Measurements from ENCODE around the gene MCM3AP. TPM values are rescaled to one million over a fixed set of nuclear protein-coding genes. Genes with fewer than 3 reads are reported as not detected.

Gene MCM3AP
- total RNA-seq, 2 donors from 2014 or later, result 161 to 193 TPM

DNA sequence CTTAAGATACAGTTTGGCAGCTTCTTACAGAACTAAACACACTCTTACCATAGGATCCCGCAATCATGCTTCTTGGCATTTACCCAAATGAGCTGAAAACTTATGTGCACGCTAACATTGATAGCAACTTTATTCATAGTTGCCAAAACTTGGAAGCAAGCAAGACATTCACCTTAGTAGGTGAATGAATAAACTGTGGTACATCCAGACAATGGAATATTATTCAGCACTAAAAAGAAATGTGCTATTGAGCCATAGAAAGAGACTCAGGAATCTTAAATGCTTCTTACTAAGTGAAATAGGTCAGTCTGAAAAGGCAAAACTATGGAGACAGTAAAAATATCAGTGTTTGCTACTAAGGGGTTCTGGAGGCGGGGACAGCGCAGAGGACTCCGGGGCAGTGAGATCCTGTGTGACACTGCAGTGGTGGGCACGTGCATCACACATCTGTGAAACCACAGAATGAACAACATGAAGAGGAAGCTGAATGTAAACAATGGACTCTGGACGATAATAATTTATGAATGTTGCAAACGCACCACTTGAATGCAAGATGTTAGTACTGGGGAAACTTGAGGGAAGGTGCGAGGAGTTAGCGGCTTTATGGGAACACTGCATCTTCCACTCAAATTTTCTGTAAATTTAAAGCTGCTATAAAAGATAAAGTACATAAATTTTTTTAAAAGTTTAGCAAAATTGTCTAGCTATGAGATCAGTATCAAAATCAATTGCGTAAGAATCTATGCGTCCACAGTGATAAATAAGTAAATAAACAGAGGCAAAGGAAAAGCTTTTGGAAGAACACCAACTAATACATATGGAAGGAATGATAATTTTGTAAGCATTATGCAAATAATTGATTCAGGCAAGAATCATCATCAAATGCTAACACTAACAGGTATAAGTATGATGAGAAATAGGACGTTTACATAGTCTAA lies 85.7 kb downstream of the MCM3AP start:
- Mint-ChIP-seq H3K27ac (no peak overlapping the region), H3K27me3 (no peaks in the 10 kb centered on the region), H3K4me3 (no peak overlapping the region), H3K9me3 (no peaks in the 10 kb centered on the region), H3K36me3 (peaks cover 10% of the 10 kb centered on the region), H3K4me1 (ENCODE audit: low read depth in 2 of 2) (peaks cover 4 to 5% of the 10 kb centered on the region in 2 donors)
- DNase-seq (ENCODE audit: low spot score) (no peak), ATAC-seq (no peak)

DNA sequence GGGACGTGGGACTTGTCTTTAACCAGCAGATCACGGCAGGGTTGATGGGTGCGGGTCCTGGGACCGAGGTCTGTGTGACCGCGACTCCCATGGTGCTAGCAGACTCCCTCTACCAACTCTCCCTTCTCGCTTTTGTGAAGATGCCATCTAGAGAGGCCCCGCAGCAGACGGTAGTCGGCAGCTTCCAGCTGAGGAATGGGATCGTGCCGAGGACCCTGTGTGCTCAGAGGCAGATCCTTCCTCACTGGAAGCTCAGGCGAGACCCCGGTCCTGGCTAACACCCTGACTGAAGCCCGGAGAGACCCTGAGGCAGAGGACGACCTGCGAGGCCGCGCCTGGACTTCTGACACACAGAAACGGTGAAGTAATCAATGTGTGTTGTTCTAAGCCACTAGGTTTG lies 88.7 kb downstream of the MCM3AP start:
- H3K4me3 Mint-ChIP-seq, result no peak overlapping the region
- H3K27ac Mint-ChIP-seq, result no peak overlapping the region
- no peaks in the 10 kb centered on the region for H3K27me3 Mint-ChIP-seq
- H3K4me1 Mint-ChIP-seq (ENCODE audit: low read depth in 2 of 2), result peaks cover 4 to 5% of the 10 kb centered on the region in 2 donors
- no peaks in the 10 kb centered on the region for H3K9me3 Mint-ChIP-seq
- ATAC-seq (no peak), DNase-seq (ENCODE audit: low spot score) (no peak)
- H3K36me3 Mint-ChIP-seq, result peaks cover 10% of the 10 kb centered on the region

- Mint-ChIP-seq H3K36me3 (peaks cover 10% of the 10 kb centered on the region), H3K4me1 (ENCODE audit: low read depth in 2 of 2) (peaks cover 4 to 5% of the 10 kb centered on the region in 2 donors), H3K27ac (no peak overlapping the region), H3K9me3 (no peaks in the 10 kb centered on the region), H3K27me3 (no peaks in the 10 kb centered on the region), H3K4me3 (no peak overlapping the region)
- DNase-seq (ENCODE audit: low spot score) (peak; percentile 49), ATAC-seq (no peak)
Measured at GRCh38 chr21:46195595-46196195, 89.7 kb downstream of the MCM3AP start.

DNA sequence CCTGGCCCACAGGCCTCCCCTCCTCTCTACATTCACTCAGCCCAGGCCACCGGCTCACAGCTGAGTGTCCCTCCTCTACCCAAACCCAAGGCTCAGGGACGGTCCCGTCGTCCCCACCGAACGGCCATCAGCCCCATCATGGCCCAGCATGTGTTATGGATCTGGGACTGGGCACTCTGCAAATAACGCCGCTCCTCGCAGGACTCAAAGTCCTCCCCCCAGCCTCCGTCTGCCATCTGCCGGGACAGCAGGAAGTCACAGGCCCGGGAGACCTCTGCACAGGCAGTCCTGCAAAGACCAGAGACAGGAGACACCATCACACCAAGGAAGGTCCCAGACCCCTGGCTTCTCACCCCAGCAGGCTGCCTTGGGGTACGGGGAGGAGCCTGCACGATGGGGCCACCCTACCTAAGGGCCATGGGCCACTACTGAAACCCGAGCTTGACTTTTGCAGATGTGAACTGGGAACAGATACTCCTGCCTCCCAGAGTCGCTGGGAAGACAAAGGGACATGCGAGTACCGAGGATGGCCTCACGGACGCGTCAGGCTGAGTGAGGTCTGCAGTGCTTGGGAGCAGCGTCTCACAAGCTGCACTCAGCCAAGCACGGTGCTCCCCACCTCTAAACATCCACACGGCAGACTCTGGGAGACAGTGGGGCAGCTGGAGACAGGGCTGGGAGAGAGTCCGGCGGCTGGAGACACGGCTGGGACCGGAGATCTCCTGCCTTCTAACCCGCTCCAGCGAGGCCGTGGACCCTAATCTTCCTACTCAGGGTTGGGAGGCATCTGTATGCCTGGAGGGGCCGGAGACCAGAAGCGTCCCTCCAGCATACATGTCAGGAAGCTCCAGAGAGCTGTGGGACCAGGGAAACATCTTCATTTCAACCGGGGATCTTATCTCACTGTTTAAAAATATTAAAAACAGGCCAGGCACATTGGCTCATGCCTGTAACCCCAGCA lies 90.8 kb downstream of the MCM3AP start:
- Mint-ChIP-seq H3K27me3 (no peaks in the 10 kb centered on the region), H3K4me1 (ENCODE audit: low read depth in 2 of 2) (peaks cover 3% of the 10 kb centered on the region in 2 donors), H3K9me3 (no peaks in the 10 kb centered on the region), H3K27ac (no peak overlapping the region), H3K4me3 (no peak overlapping the region), H3K36me3 (peaks cover 8% of the 10 kb centered on the region)
- ATAC-seq (no peak), DNase-seq (ENCODE audit: low spot score) (peak; percentile 46)

- Mint-ChIP-seq H3K4me1 (ENCODE audit: low read depth in 2 of 2) (no peaks in the 10 kb centered on the region), H3K4me3 (no peak overlapping the region), H3K27ac (no peak overlapping the region), H3K36me3 (peaks cover 4% of the 10 kb centered on the region), H3K27me3 (no peaks in the 10 kb centered on the region), H3K9me3 (no peaks in the 10 kb centered on the region)
- ATAC-seq (no peak), DNase-seq (ENCODE audit: low spot score) (no peak)
Measured at GRCh38 chr21:46193829-46194373, 91.5 kb downstream of the MCM3AP start.

DNA sequence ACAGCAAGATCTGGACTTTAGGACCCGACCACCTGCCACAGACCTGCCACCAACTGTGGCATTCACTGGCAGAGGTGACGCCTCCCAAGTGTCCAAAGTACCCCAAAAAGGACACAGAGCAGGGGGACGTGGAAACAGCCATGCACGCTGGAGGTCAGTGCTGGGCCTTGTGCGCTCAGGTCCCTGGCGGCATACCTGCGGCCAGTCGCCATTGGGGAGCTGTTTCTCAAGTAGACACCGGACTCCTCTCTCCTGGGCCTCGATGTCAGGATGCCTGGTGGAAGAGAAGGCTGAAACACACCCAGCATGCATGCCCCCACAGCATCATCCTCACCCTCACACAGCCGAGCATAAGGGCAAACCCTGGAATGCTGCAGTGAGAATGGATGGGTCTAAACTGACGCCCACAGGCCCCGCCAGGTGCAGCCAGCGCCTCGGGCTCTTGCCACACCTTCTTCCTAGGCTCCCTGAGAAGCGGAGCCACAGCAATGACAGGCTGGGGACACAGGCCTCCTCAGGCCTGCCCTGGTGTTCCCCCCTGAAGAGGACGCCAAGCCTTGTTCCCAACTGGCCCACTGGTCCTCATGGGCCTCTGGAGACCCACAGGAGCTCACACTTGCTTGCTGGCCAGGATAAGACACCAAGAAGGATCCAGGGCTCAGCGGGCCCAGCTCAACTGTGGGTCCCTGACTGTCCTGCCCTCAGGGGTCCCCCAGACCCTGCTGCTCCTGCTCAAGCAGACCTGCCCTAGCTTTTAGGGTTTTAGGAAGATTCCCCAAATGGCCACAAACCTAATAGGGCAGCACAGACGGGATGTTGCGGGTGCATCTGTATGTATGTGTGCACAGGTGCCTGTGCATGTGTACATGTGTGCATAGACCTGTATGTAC lies 93.5 kb downstream of the MCM3AP start:
- H3K4me1 Mint-ChIP-seq (ENCODE audit: low read depth in 2 of 2), result no peaks in the 10 kb centered on the region
- no peak overlapping the region for H3K4me3 Mint-ChIP-seq
- ATAC-seq (no peak), DNase-seq (ENCODE audit: low spot score) (no peak)
- no peaks in the 10 kb centered on the region for H3K9me3 Mint-ChIP-seq
- H3K36me3 Mint-ChIP-seq, result peaks cover 4% of the 10 kb centered on the region
- H3K27me3 Mint-ChIP-seq, result no peaks in the 10 kb centered on the region
- H3K27ac Mint-ChIP-seq, result no peak overlapping the region

DNA sequence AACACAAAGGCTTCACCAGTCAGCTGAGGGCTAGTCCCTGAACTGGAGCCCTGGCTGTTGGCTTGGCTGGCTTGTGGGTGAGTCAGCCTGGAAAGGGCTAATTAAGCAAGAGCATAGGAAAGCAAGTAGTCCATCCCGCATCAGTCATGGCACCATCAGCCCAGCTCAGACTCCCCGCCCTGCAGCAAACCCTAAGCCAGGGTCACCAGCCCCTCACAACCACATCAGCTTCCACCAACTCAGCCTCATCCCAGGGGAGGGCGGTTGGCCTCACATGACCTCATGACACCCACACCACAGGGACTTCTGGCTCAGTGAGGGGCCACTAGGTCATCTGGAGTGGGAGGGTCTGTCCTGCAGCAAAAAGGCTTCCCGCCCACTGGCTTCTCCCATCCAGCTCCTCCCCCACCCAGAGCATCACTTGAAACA lies 94.1 kb downstream of the MCM3AP start:
- Mint-ChIP-seq H3K27me3 (no peaks in the 10 kb centered on the region), H3K4me1 (ENCODE audit: low read depth in 2 of 2) (no peaks in the 10 kb centered on the region), H3K36me3 (peaks cover 2% of the 10 kb centered on the region), H3K27ac (no peak overlapping the region), H3K4me3 (no peak overlapping the region), H3K9me3 (no peaks in the 10 kb centered on the region)
- ATAC-seq, result no peak
- no peak for DNase-seq (ENCODE audit: low spot score)

DNA sequence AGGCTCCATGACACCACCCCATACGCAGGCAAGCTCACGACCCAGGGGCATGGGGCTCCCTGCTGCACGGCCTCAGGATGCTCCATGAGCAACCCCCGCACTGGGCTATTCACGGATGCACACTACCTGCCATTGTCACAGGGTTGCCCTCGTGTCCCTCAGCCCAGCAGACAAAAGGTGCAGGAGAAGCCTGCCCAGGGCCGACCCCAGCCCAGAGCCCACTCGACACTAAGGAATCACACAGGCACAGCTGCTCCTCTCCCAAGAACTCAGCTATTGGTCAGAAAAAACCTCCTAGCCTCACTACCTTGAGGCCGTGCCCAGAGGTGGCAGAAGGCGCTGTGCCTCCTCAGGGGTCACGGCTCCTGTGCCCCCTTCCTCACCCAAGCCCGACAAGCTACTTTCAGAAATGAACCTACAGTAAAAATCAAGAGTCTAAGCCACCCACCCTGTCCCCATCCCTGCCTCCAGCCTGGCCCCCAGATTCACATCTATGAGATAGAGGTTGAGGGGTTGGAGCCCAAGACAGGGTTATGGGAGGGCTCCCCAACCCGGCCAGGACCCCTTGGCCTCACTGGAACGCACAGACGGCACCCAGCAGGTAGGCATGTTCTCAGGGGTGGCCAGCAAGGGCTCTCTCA lies 94.8 kb downstream of the MCM3AP start:
- DNase-seq (ENCODE audit: low spot score) (no peak), ATAC-seq (peak in 1 of 2 donors; percentile 21)
- H3K4me1 Mint-ChIP-seq (ENCODE audit: low read depth in 2 of 2), result no peaks in the 10 kb centered on the region
- no peaks in the 10 kb centered on the region for H3K36me3 Mint-ChIP-seq
- no peaks in the 10 kb centered on the region for H3K27me3 Mint-ChIP-seq
- H3K27ac Mint-ChIP-seq, result no peak overlapping the region
- no peak overlapping the region for H3K4me3 Mint-ChIP-seq
- H3K9me3 Mint-ChIP-seq, result no peaks in the 10 kb centered on the region

DNA sequence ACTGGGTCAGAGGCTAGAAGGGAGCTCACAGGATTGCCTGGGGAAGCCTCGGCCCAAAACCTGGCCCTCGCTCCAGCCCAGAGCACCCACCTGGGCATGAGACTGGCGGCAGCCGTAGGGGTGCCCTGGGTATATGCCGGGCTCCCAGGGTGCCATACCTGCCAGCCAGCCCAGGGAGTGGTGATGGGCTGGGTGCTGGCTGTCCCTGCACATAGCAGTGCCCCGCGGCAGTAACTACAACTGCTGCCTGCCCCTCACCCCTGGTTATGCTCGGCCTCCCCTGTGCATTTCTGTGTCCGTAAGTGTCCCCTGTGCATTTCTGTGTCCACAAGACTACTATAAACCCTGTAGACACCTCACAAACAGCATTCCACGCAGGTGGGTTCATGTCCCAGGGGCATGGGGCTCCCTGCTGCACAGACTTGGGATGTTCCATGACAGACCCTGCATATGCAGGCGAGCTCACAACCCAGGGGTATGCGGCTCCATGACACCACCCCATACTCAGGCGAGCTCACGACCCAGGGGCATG lies 95.4 kb downstream of the MCM3AP start:
- ATAC-seq, result peak in 1 of 2 donors; percentile 44
- no peaks in the 10 kb centered on the region for H3K36me3 Mint-ChIP-seq
- peak; percentile 55 for DNase-seq (ENCODE audit: low spot score)
- no peaks in the 10 kb centered on the region for H3K27me3 Mint-ChIP-seq
- H3K9me3 Mint-ChIP-seq, result no peaks in the 10 kb centered on the region
- no peak overlapping the region for H3K4me3 Mint-ChIP-seq
- no peak overlapping the region for H3K27ac Mint-ChIP-seq
- peaks cover 0 to 1% of the 10 kb centered on the region in 2 donors for H3K4me1 Mint-ChIP-seq (ENCODE audit: low read depth in 2 of 2)

DNA sequence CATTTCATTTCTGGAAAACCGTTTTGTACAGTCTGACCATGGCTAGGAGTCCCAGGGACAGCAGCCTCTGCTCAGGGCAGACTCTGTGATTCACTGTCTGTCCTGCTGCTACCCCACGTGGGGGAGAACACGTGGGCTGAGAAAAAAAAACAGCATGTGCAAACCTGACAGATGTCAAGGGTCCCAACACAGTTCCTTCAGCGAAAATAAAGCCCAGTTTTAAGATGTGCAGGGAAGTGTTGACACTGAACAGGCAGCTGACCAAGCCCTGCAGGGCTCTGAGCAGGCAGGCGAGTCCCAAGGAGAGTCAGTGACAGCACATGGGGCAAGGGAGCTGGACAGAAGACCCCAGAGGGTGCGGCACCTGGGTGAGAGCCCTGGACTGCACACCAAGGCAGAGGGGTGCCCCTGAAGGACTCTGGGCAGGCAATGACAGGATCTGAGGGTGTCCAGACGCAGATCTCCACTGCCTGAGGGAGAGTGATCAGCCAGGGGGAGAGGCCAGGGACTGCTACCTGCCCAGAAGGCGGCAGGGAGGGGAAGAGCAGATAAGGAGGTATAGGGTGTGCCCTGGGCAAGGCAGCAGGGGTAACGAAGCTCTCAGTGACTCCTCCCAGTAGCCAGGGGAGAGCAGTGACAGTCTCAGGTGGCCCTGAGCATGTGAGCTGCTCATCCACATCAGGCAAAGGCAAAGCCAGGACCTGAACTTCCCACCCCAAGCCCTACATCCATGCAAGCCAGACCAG lies 96.0 kb downstream of the MCM3AP start:
- no peaks in the 10 kb centered on the region for H3K27me3 Mint-ChIP-seq
- H3K9me3 Mint-ChIP-seq, result no peaks in the 10 kb centered on the region
- no peak overlapping the region for H3K4me3 Mint-ChIP-seq
- peaks cover 0 to 3% of the 10 kb centered on the region in 2 donors for H3K4me1 Mint-ChIP-seq (ENCODE audit: low read depth in 2 of 2)
- H3K27ac Mint-ChIP-seq, result no peak overlapping the region
- H3K36me3 Mint-ChIP-seq, result no peaks in the 10 kb centered on the region
- no peak for DNase-seq (ENCODE audit: low spot score)
- no peak for ATAC-seq

DNA sequence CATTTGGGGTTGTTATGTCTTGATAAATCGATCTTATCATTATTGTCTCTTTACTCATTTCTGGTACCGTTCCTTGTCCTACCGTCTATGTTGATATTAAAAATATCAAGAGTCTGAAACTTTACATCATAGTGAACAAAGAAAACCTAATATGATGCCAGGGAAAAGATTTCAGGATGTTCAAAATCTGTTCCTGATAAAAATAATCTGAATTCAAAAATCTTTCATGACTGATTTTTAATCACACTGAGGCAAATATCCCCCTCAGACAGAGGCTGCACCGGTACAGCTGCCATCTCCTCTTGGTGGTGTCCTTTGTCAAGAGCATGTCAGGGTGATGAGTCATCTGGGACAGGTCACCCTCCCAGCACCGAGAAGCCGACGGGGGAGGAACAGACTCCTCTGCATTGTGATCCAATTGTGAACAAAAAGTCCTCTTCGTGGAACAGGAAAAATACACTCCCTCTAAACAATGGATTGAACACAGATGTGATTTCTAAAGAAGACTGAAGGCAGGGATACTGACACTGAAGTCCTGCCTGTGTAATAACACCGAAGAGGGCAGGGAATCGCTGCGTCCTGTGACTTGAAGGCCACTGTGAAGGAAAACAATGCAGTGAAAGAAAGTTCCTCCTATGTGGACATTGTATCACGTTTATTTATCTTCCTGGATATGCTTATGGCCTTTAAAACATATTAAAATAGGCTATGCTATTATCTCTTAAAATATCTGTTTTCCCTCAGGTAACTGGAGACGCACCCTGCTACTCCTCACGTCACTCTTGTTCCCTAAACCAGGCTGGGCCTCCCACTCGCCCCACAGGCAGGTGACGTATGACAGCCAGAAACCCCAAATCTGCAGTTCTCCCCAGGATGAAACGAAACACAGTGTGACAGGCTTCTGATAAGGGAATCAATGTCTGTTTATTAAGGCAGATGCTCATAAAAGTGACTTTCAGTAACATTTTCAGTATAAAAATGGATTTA lies 96.9 kb downstream of the MCM3AP start:
- no peak overlapping the region for H3K4me3 Mint-ChIP-seq
- H3K27ac Mint-ChIP-seq, result peak overlapping the region in 1 of 2 donors; percentile 20
- DNase-seq (ENCODE audit: low spot score), result no peak
- ATAC-seq, result no peak
- peaks cover 0 to 3% of the 10 kb centered on the region in 2 donors for H3K4me1 Mint-ChIP-seq (ENCODE audit: low read depth in 2 of 2)
- H3K9me3 Mint-ChIP-seq, result no peaks in the 10 kb centered on the region
- H3K27me3 Mint-ChIP-seq, result no peaks in the 10 kb centered on the region
- no peaks in the 10 kb centered on the region for H3K36me3 Mint-ChIP-seq
